HG03066 (cell line): ENCODE data around the gene YES1.
"Not testable (repeated sequence)": the region's sequence is repeated elsewhere in the genome, so short reads cannot be mapped to it uniquely, and the experiment has no call there.

Source experiments
- ATAC-seq: cut with Tn5 transposase; IDR thresholded peaks from one replicate; pipeline ENCODE4 v1.9.1; 2021; ENCODE audit warnings: low read depth; ENCODE audit not compliant: unreplicated experiment

YES1 gene

DNA sequence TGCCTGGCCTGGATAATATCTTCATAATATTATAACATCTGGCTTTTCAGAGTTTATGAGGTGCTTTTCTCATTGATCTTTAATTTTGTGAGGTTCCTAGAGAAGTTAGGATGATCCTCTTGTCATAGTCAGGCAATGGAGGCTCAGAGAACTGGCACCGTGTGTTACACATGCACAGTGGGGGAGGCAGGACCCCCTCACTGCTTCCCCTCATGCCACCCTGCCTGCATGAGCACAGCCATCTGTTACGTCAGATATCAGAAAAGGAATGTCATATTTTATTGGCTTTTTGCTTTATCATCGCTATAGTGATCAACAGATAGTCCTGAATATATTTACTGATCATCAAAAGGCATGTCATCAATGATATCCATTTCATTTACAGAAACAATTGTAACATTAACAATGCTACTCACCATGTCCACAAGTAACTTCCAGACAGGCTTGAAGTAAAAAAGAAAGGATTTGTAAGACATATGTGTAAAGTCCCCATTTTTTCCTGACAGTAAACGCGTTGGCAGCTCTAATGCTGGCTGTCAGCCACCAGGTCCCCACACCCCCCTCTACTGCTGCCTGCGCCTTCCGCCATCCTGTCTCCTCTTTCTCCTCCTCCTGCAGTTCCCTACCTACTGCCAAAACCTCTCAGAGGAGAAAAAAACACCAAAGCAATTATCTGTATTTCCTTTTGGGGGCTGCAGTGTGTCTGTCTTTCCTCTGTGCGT, 118.4 kb downstream of the YES1 start:
- no peak for ATAC-seq

- no peak for ATAC-seq
Observed at GRCh38 chr18:692824-693223, 119.2 kb downstream of the YES1 start.

DNA sequence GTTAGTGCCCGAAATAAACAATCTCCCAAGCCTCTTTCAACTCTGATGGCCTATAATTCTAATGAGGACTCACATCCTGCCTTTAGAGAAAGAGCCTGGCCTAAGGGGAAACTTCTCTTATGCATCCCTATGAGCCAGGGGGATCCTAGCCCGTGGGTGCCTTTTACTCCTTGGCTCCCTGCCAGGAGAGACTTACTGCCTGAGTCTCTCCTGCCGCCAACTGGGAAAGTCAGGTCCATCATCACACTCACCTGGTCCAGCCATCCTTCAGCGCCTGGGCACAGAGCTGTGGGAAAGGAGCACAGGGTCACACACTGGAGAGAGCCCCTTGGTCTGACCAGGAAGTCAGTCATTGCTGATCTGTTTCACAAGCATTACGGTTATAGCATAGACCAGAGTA, 123.7 kb downstream of the YES1 start:
- ATAC-seq = no peak

- ATAC-seq = no peak
Observed at GRCh38 chr18:686339-687111, 125.5 kb downstream of the YES1 start.

DNA sequence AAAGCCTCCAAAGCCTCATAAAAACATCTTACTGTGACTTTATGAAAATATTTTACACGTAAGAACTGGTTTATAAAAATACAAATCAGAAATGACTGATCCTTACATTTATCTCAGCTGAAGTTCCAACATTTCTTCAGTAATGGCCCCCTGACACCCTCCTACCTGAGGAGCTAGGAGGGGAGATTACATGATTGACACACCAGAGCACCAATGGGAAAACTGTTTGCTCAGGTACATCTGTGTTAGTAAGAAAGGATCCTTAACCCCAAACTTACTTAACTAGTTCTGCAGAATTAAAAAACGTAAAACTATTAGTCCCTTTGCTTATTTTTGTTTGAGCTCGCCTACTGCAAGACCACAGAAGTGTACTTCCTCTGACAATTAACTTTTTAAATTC, 126.6 kb downstream of the YES1 start:
- no peak for ATAC-seq

- ATAC-seq = no peak
Observed at GRCh38 chr18:683531-683930, 128.5 kb downstream of the YES1 start.

- ATAC-seq = no peak
Observed at GRCh38 chr18:682833-683232, 129.2 kb downstream of the YES1 start.

DNA sequence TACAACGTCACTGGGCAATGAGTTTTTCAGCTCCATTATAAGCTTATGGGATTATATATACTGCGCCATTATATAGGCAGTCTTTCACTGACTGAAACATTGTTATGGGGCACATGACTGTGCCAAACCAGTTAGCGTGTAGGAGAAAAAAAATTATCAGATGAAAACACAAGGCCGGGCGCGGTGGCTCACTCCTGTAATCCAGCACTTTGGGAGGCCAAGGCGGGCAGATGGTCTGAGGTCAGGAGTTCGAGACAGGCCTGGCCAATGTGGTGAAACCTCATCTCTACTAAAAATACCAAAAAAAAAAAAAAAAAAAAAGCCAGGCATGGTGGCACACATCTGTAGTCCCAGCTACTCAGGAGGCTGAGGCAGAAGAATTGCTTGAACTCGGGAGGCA, 129.6 kb downstream of the YES1 start:
- ATAC-seq = not testable (repeated sequence)

- no peak for ATAC-seq
Observed at GRCh38 chr18:681985-682384, 130.1 kb downstream of the YES1 start.

DNA sequence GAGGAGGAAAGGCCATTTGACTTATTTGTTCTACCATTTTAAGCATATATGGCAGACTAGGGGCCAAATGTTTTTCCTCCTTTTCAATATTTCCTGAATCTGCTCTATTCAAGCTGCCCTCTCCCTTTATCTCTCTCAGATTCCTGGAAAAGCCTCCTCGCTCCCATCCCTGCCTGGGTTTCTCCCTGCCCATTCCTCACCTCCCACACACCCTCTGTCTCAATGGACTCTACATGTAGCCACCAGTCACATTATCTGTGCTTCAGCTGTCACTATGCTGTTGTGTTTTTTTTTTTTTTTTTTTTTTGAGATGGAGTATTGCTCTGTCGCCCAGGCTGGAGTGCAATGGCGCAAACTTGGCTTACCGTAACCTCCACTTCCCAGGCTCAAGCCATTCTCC, 131.7 kb downstream of the YES1 start:
- ATAC-seq = no peak

GRCh38 chr18:679516-679915, 132.5 kb downstream of the YES1 start:
- no peak for ATAC-seq

GRCh38 chr18:678482-679182, 133.4 kb downstream of the YES1 start:
- ATAC-seq = no peak

- ATAC-seq = no peak
Observed at GRCh38 chr18:677951-678381, 134.1 kb downstream of the YES1 start.

DNA sequence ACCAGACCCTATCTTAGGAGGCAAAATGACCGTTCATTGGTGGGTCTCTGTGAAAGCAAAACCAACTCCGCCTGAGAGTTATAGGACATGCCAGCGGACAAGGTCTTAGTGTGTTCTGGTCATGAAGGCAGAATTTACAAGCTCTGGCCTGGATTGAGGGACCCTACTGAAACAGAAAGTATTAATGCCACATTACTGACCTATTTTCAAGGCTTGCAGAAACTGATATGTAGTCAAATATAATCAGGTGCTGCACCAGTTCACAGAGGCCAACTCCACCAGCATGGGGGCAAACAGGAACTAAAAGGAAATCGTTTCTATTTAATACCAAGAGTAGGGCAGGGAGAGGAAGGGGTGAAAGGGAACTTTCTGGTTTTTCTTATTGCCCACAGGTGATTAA, 134.9 kb downstream of the YES1 start:
- ATAC-seq = no peak

DNA sequence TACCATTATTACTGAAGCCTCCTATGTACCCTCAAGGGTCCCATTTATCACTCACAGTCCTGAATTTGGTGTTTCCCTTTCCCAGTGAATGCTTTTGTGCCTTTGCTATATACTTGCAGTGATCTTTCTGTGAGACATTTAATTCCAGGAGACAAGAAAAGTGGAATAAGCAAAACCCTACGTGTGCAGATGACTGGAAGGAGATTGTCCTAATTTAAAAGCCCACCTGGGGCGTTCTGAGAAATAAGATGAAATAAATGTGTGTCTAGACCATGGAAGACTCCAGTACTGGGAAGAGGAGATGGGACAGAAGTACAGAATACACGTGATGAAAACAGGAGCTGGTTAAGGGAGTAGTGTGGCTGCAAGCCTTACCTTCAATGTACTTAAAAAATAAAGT, 135.3 kb downstream of the YES1 start:
- no peak for ATAC-seq

- no peak for ATAC-seq
Observed at GRCh38 chr18:676069-676468, 136.0 kb downstream of the YES1 start.

DNA sequence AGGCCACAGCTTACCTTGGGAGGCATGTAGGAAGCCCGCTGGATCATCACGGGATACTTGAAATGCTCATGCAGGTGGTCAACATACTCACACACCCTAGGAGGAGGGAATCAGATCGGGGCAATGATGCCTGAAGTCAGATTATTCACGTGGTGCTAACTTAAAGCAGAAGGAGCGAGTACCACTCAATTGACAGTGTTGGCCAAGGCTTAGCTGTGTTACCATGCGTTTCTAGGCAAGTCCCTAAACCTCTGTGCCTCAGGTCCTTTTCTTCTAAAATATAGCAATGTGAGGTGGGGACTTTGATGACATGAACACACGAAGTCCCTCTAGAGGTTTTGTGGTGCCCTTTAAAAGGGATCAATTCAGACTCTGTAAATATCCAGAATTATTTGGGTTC, 136.7 kb downstream of the YES1 start:
- no peak for ATAC-seq

DNA sequence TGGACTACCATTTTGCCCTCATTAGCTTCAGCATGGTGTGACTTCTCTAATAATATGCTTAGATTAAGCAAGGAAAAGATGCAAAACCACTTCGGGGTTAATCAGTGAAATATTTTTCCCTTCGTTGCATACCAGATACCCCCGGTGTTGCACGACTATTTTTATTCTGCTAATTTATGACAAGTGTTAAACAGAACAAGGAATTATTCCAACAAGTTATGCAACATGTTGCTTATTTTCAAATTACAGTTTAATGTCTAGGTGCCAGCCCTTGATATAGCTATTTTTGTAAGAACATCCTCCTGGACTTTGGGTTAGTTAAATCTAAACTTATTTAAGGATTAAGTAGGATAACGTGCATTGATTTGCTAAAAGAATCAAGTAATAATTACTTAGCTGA, 138.3 kb downstream of the YES1 start:
- ATAC-seq = no peak

GRCh38 chr18:673317-673716, 138.7 kb downstream of the YES1 start:
- no peak for ATAC-seq
